ENCODE data around the gene ENTR1.

Gene ENTR1

DNA sequence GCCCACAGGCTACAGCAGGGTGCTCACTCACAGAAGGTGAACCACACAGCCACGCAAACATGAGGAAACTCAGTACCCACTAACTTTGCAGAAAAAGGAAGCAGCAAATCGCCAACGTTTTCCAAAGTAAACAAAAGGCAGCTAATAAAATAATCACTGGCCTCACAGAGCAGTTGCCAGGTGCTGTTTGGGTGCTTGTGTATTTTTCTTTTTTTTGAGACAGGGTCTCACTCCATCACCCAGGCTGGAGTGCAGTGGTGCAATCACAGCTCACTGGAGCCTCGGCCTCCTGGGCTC, 14.2 kb downstream of the ENTR1 start:
- DNase-seq (ENCODE audit: low read depth): no peak

DNA sequence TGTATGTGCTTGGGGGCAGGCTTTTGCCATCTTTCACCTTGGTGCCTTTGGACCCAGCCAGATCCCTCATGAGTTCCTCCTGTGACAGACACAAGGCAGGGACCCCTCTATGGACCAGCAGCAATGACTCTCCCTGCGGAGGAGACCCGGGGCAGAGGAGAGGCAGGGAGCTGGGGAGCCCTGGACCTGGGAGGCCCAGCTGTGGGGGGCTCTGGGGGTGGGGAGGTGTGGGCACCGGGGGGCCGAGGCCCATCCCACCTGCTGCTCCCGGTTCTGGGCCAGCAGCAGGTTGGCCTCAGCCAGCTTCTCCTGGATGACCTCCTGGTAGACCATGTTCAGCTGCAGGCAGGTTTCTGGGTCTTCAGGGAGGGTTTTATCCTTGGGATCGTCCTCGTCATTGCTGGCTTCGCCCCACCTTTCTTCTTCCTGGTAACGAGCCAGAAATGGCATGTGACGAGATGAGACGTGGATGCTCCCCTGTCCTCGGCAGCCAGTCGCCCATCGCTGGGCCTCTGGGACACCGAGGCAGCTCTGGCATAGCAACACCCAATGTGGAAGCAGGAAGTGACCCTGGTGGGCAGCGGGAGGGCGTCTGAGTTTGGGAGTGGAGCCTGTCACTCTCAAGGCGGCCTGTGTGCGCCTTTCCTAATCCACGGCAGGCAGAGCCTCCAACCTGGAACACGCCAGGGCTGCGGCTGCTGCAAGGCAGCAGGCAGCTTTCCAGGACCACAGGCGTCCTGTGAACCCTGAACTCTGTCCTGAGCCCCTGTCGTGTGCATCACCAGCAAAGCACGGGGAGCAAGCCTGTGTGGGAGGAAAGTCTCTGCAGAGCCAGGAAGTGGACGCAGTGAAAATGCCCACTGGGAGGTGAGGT, 14.8 kb downstream of the ENTR1 start:
- DNase-seq (ENCODE audit: low read depth): no peak

DNA sequence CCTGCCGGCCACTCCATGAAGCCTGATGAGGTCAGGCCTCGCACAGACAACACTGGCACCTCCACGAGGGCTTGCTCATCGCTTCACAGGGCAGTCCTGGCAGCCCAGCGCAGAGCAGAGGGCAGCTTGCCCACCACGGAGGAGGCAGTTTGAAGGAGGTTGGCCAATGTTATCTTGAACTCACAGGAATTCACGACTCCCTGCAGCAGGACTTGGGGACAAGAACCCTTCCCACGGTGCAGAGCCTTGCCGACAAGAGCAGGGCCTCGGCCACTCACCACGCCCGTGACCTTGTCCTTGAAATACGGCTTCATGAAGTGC, 15.4 kb downstream of the ENTR1 start:
- DNase-seq (ENCODE audit: low read depth): no peak

DNA sequence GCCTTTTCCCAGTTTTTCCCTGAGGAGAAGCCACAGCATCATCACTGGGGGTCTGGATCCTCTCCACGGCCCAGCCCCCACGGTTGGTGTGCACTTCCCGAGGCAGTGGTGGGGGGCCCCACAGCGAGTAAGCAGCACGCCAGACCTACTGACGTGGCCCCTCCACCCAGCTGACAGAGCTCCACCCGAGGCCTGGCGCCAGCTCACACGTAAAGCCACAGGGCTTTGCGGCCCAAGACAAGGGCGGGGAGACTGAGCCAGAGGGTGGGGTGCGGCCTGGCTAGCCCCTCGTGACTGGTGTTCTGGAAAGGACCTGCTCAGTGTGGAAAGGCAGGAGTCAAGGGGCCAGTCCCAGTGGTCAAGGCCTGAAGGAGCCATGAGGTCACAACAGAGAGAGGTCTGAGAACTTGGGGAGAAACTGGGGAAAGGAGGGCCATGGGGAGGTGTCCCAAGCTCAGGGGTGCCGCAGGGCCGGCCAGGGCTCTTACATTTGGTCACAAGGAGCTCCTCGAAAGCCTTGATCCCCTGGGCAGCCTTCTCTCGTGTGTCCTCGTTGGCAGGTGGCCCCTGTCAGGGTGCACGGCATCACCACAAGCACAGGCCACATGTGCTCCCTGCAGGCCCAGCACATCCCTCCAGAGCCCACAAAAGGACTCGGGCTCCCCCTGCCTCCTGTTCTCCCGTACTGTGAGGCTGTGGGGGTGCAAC, 15.9 kb downstream of the ENTR1 start:
- no peak for DNase-seq (ENCODE audit: low read depth)

DNA sequence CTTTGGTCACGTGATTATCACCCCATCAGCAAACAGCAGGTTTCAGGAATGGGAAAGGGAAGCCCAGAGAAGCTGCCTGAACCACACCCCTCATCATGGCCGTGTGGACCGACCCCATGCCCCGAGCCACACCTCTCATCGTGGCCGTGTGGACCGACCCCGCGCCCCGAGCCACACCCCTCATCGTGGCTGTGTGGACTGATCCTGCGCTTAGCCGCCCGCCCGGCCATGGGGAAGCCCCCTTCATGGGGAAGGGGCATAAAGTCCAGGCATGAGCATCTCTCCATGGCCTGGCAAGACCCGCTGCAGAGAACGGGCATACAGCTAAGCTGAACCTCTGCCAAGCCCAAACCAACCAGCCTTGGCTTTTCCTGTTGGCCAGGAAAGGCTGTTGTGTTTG, 16.9 kb downstream of the ENTR1 start:
- no peak for DNase-seq (ENCODE audit: low read depth)

DNA sequence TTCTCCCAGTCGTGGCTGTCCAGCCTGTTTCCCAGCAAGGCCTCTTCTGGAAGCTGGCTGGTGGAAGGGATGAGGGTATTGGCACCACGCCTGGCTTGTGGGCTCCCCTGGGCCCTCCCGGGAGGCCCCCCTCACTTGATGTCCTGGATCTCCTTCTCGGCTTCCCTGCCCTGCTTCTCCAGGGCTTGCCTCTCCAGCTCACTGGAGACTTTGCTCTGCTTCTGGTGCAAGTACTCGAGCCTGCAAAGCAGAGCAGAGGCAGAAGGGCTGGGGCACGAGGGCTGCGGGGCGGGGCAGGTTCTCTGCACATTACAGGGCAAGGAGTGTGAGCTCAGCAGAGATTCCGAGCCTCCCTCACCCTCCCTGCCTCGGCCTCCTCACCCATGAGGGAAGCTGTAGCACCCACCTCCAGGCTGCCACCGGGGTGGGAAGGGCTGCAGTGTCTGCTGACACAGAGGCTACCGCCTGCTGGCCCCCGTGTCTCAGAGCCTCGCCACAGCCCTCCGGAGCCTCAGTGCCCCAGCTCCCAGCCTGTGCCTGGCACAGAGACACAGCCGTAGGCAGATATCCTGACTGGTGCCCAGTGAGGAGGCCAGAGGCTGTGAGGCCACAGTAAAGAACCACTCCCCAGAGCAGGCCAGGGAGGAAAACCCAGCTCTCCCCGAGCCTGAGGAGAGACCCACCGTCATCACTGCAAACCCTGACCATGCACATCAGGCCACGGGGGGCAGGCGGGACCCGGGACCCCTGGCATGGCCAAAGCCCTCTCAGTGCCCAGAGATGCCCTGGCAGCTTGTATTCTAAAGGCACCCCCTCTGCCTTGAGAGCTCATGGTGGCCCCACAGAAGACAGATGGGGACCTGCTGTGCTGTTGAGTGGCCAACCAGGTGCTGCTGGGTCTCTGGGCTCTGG, 17.6 kb downstream of the ENTR1 start:
- DNase-seq (ENCODE audit: low read depth): no peak

DNA sequence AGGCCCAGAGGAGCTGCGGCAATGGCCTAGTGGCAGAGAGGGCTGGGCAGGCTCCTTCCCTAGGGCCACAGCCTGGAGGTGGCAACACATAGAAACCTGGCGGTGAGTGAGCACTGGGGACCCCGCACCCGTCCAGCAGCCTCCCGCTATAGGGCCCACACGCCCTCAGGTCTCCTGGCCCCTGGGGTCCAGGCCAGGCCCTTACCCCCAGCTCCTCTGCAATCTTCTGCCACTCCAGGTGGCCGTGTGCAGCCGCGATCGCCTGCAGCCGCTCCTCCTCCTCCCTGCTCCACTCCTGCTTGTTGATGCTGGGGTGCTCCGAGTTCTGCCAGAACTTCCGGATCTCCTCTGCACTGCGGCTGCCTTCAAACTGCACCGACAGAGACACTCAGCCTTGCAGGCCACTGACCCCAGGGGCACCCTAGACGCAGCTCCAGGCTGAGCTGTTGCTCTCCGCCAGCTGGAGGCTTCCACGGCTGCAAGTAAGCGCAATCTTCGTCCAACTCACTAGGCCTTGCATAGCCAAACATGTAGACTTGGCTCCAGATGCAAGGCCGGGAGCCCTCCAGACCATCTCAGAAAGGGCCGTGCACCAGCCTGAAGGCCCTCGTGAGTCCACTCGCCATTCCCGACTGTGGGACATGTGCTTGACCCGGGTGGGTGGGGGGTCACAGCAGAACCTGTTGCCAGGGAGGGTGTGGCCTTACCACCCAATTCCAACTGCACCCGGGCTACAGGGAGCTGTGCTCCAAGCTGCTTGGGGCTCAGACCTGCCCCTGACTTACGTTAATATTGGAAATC, 18.5 kb downstream of the ENTR1 start:
- no peak for DNase-seq (ENCODE audit: low read depth)

DNA sequence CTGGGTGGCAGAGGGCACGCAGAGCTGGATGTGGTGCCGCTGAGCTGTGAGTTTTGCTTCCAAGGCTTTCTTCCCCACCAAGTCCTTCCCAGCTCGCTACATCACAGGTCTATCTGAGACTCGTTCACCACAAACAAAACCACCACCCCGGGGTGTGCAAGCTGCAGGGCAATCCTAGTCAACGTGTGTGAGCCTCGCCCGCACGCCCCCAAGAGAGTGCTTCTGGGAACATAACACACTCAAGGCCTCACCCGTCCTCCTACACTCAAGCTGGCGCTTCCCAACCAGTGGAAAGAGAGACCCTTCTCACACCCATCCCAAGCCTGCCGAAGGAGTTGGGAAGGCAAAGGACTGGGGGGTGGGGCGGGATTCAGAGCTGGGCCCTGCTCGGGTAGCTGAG, 21.0 kb downstream of the ENTR1 start:
- no peak for DNase-seq (ENCODE audit: low read depth)

DNA sequence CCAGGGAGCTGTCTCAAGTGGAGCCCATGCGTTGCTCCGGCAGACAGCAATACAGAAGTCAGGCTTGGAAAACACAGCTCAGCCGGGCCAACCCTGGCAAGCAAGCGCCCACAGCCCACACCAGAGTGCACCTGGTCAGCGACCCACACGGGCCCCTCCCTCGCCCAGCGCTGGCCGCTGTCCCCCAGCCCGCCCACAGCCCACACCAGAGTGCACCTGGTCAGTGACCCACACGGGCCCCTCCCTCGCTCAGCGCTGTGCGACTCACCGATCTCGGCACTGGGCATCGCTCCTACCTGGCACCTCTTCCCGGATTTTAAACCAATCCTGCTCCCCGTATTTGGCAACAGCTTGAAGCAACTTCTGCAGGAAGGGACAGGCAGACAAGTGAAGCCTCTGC, 23.2 kb downstream of the ENTR1 start:
- DNase-seq (ENCODE audit: low read depth): no peak

DNA sequence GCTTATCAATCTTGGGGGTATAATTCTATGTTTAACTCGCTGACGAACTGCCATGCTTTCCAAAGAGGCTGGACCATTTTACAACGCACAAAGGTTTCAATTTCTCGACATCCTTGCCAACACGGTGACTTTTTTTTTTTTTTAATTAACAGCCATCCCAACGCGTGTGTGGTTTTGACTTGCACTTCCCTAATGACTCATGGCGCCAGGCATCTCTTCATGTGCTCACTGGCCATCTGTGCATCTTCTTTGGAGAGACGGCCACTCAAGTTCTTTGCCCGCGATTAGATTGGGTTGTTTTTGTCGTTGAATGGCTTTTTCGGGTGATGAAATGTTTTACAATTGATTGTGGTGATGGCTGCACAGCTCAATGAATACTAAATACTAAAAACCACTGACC, 24.4 kb downstream of the ENTR1 start:
- DNase-seq (ENCODE audit: low read depth): no peak

DNA sequence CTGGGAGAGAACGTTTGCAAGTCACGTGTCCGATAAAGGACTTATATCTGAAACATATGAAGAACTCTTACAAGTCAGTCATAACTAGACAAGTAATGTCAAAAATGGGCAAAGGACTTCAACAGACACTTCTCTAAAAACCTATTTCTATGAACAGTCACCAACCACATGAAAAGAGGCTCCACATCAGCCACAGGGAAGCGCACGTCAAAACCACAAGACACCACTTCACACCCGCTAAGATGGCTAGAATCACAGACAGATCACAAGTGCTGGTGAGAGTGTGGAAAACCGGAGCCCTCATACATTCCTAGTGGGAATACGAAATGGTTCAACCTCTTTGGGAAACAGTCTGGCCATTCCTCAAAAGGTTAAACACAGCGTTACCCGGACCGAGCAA, 25.4 kb downstream of the ENTR1 start:
- DNase-seq (ENCODE audit: low read depth): no peak

DNA sequence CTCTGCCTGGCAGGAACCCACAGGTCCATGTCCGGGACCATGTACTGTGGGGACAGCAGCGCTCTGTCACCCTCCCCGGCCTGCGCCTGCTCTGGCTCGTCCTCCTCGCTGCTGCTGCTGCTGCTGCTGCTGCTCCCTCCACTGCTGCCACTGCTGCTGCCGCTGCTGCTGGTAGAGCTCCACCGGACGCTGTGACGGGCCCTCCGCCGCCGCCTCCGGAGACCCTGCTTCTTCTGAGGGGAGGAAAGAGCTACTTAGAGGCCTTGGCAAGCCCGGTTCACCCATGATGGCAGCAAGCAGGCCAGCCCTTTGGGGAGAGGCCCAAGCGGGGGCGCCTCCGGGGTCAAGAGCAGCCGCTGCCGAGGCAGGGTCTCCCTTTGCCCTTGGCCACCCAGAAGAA, 27.0 kb downstream of the ENTR1 start:
- DNase-seq (ENCODE audit: low read depth): no peak

DNA sequence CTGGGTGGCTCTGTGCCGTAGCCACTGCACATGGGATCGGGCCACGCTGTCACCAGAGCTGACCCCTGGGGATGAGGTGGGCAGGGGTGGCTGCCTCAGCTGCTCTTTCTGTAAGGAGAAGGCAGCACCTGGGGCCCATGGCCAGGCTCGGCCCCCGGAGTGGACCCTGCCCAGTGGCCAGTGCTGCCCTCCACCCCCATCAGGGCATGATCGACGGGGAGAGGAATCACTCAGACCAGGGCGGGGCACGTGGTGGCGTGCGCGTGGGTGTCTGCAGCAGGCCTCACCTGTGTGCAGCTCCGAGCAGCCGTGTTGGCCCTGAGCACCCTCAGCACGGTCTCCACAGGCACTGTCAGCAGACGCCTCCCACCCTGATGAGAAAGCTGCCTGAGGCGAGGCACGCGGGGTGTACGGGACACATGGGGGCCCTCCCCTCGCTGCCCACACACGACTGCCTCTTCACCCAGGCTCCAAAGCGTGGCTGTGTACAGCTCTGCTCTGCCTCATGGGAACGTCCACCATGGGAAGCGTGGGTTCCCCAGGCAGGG, 28.4 kb downstream of the ENTR1 start:
- DNase-seq (ENCODE audit: low read depth): no peak

DNA sequence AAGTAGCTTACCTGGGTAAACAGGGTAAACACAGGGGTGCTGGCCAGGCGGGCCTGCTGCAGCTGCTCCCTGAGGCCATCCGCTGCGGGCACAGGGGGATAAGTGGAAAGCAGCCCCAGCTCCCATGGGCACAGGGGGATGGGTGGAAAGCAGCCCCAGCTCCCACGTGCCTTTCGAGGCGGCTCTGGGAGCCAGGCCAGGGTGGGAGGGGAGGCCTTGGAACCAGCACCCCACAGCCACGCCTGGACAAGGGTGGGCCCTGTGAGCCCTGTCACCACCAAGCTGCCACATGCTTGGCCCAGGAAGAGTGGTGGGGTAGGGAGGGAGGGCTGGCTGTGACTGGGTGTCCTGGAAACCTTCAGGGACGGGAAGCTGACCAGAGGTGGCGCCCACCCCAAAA, 29.1 kb downstream of the ENTR1 start:
- DNase-seq (ENCODE audit: low read depth): no peak

DNA sequence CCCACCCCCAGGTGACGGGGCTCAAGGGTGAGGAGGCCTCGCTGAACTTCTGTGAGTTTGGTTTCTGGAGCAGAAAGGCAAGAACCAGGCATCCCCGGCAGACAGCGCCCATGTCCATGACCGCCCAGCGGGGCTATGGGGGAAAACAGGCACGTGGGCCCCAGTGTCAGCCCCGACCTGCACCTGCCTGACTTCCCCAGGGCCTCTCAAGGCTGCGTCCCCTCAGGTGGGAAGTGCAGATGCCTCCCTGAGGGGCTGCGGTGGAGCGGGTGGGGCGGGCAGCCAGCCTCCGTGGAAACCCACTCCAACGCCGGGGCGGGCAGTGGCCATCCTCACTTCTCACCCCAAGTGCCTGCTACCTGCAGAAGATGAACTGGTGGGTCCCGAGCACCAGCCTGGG, 30.0 kb downstream of the ENTR1 start:
- no peak for DNase-seq (ENCODE audit: low read depth)

DNA sequence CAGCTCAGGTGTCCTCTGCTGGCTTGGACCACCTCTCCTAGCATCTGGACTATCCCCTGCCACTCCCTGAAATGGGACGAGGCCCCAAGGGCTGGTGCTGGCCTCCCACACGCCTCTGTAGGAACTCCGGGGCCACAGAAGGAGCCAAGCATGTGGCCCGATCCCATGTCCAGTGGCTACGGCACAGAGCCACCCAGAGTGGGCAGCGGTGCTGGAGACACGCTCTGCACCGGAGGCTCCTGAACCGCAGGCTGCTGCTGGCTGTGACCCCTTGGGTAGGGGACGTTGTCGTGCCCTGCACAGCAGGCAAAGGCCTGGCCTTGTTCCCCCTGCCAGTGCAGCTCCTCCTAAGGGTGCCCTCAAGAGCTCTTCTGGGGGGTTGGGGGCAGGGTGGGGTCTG, 30.5 kb downstream of the ENTR1 start:
- DNase-seq (ENCODE audit: low read depth): no peak

DNA sequence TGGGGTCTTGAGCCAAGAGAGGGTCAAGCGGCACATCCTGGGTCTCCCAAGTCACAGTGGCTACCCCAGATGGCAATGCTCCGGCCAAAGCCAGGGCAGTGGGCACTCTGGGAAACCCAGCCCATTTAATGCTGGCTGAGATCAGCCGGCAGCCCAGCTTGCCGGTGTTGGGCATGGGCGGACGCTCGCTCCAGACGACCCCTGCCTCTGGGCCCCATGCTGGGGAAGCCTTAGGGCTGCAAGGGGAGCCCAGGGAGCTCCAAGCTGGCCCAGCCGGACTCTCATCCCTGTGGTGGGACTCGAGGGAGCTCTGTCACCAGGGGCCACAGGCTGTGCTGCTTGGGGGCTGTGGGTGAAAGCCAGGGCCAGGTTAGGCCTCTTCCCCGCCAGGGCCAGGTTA, 31.0 kb downstream of the ENTR1 start:
- DNase-seq (ENCODE audit: low read depth): no peak

DNA sequence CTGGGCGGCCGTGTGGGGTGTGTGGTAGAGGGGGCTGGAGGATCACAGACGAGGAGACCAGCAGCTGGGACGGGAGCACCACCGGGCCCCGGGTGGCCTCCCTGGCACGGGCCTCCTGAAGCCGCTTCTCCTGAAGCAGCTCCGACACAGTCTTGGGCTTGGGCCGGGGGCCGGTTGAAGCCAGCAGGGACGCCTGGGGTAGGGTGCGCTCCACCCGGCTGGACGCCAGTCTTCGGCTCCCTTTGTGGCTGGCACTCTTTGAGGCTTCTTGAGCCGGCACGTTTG, 31.5 kb downstream of the ENTR1 start:
- no peak for DNase-seq (ENCODE audit: low read depth)

DNA sequence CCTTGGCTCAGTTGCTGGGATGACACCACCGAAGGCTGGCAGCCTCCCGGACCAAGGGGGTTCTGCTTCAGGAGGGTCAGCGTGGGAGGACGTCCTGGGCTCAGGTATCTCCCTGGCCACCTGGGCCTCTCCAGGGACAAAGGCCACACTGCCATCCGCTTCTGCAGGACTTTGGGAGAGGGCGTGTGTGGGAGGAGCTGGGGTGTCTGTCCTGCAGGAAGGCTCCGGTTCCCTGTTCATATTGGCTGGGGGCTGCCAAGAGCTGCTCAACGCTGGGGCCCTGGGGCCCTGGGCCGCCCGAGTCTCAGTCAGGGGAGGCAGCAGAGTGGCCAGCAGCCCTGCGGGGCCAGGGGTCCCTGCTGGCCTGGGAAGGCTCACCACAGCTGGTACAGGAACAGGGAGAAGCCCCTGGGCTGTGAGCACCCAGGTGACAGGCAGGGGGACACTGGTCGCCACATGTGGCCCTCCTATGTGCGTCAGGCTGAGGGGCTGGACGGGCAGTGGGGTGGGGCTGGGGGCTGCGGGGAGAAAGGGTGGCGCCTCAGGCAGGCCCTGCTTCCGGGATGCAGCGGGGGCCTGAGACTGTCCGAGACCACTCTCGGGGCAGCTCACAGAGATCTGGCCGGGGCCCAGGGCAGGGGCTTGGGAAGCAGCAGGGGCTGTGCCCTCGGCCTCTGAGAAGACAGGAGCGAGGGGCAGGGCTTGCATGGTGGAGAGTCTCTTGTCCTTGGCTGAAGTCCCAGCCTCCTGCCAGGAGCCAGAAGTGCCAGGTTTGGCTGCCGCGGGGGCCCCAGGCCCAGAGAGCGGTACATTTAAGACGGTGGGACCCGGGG, 32.0 kb downstream of the ENTR1 start:
- no peak for DNase-seq (ENCODE audit: low read depth)

DNA sequence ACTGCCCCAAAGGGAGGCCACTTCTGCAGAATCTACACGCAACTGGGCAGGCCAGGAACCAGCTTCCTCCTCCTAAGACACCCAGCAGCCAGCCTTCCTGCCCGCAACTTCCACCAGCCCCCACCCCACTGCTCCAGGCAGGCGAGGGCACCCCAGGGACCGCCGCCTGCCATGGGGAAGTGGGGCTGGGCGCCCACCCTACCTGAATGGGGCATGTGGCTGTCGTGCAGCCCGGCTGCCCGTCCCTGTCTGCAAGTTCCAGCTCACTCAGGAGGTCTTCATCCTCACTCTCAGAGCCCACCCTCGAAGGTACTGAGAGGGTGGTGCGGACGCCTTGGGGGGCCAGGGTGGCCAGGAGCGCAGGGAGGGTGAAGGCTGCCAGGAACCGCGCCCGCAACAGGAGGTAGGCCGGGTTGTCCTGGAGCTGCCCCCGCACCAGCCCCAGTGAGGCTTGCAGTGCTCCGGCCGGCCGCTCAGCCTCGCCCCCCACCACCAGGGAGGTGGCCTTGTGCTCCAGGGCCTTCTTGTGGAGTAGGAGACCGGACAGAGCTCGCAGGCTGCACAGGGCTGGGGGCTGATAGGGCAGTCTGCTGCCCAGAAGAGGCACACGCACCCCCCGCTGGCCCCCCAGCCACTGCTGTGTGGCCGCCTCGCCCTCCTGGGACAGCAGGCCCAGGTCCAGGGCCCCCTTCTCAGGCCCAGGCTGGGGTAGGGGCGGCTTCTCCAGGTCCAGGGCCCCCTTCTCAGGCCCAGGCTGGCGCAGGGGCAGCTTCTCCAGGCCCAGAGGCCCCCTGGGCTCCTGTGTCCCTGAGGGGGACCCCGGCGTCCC, 32.9 kb downstream of the ENTR1 start:
- DNase-seq (ENCODE audit: low read depth): no peak

Measured in ELR (cell line).